Pulmonary artery endothelial cell (primary cell): Measurements from ENCODE around the gene CFLAR. TPM values are rescaled to one million over a fixed set of nuclear protein-coding genes. Genes with fewer than 3 reads are reported as not detected.
"Not testable (repeated sequence)": the region's sequence is repeated elsewhere in the genome, so short reads cannot be mapped to it uniquely, and the experiment has no call there.

Experiments used
- DNase-seq: peaks from one replicate; pipeline ENCODE4 v3.0.0-alpha.2; 2011; ENCODE audit warnings: low read depth, low spot score
- total RNA-seq: library from RNA; depleted of rRNA; stranded (reverse); fragments of >200 nt; gene quantifications from 2 replicates; pipeline ENCODE4 v1.2.3, GENCODE V29; 2014

CFLAR gene
- total RNA-seq, 1 donor from 2014 or later: 228 TPM

DNA sequence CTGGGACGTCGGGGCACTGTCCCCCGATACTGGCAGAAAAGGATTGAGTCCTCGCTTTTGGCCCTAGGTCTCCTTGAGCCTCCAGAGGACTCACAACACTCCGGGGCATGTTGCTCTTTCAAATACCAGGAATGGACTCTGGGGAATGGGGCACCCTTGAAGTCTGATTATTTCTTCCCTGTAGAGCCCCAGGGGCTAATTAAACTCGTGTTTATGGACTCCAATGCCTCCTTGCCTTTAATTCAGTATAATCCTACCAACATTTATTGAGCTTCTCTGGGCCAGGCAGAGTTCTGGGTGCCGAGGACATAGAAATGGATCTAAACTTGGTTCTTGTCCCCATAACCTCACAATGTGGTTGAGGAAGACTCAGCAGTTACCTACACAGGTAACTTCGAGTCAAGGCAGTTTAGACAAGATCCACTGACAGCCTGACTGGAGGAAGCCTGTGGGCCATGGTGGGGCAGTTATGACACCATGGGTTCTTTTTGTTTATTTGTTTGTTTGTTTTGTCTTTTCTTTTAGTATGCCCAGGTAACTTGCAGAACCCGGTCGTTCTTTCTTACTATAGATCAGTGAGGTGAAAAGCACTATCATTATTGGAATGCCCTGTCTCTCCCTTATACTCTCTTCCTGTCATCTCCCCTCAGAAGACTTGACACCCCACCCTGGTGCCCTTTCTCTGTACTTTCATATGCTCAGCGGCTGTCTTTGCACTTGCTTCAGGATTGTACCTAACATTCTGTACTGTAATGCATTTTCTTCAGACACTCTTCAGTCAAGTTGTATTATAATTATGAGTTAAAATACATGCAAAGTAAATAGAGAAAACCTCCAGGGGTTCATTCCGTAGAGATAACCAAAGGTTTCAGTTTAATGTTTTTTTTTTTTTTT lies 3.2 kb downstream of the CFLAR start:
- DNase-seq: no peak

DNA sequence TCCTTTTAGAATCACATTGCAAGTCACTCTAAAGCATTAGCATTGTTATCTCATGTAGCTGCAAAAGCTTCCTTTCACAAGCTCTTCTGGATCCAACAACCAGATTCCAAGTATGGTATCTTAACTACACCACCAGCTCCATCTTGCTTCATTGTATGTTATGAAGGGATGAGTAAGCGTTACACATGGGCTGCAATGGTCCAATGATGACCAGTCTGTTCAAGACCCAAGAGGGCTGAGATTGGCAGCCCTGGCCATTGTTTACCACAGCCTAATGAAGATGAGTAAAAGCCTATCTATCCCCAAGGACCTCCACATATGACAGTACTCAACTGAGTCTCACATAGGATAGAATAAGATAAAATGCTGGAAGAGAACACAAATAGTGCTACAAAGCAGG lies 6.3 kb downstream of the CFLAR start:
- DNase-seq: no peak

DNA sequence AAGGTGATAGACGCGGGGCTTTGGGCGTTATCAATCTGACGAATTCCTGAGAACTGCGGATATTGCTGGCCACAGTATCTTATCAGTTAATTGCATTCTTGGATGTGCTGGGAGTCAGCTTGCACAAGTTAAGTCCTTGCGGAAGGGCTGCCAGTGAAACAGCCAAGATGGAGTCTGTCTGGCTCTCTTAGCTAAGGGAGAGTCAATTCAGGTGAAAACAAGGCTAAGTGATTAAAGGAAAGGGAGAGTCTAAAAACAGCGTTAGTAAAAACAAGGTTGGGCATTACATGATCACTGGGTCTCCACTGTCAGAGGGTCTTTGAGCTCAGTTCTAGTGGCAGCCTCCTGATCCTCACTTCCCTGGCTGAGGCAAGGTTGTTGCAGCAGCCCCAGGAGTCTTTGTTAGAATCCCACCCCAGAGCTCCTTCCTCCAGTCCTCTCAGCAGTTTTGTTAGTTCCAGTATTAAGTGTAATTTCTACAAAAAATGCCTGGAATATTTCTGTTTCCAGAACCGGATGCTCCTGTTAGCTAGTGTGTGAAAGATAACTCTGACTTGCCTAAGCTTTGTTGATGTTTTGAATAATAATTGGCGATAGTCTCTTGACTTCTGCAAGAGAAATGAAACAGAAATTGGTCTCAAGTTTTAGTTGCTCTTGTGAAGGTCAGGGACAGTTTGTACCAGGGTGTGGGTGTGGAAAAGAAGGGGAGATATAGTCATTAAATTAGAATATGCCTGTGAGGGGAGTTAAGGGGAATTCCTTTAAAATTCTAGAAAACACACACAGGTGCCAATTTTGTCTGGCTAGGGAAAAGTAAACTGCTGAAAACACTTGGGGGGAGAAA lies 10.6 kb downstream of the CFLAR start:
- no peak for DNase-seq

DNA sequence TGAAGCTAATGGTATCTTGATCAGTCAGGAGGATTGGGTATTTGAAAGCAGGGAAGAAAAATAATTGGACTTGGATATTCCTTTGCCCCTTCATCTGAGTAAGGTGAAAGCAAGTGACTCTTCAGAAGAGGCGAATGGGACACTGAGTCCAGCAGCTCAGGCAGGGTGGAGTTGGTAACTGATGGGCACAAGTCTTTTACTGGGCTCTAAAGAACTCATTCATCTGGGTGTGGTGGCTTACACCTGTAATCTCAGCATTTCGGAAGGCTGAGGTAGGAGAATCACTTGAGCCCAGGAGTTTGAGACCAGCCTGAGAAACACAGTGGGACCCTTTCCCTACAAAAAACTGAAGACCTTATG lies 11.2 kb downstream of the CFLAR start:
- DNase-seq: no peak

DNA sequence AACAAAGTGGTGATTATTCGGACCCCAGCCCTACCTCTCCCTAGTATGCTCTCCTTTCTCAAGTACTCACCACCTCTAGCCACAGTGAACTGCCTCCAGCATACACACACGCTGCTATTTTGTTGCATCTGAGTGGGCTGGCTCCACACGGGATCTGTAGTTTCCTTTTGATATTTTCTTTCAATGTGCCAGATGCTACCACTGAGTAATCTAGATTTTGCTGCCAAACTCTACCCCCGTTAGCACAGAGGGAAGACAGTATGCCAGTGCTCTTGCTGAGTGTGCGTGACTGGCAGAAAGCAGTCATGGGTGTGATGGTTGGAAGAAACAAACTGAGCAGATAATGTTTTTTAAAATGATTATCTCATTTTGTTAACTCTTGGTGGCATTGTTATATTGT lies 11.6 kb downstream of the CFLAR start:
- peak; percentile 84 for DNase-seq

DNA sequence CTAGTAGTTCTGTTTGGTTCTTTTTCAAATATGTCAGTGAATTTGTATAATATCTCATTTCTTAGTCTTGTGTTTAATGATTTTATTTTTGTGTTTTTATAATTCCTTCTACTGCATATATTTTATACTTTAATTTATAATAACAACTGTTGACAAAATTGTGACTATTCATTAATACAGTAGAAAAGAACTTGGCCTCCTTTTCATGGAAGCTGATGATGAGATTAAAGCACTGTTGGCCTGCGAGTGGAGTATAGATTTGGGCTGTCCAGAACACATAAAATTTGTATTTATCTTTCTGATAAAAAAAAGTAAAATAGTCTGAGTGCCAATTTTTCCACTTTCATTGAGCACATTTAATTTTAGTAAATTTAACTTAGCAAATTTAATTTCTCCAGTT lies 12.1 kb downstream of the CFLAR start:
- no peak for DNase-seq

DNA sequence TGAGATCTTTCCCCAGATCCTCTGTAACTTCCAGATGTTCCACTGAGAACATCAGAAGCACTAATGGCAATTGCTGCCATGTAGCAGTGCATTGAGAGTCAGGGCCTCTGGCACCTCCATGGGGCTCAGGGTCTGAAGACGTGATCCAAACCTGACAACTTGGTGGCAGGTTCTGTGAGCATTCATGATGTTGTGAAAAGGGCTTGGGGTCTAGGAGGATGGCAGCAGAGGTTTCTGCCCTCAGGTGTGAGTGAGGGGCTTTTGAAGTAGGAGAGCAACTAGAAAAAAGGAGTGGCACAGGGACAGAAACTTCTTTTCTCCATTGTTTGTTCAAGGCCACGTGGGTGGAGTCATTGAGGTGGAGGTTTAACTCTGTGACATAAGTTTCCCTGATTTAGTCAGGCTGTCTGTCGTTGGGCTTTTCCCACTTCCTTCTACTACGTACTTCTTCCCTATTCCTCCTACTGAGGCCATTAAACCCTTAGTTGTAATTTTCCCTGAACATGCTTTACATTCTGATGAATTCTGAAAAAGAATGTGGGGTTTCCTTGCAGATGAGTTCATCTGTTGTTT lies 13.1 kb downstream of the CFLAR start:
- no peak for DNase-seq

DNA sequence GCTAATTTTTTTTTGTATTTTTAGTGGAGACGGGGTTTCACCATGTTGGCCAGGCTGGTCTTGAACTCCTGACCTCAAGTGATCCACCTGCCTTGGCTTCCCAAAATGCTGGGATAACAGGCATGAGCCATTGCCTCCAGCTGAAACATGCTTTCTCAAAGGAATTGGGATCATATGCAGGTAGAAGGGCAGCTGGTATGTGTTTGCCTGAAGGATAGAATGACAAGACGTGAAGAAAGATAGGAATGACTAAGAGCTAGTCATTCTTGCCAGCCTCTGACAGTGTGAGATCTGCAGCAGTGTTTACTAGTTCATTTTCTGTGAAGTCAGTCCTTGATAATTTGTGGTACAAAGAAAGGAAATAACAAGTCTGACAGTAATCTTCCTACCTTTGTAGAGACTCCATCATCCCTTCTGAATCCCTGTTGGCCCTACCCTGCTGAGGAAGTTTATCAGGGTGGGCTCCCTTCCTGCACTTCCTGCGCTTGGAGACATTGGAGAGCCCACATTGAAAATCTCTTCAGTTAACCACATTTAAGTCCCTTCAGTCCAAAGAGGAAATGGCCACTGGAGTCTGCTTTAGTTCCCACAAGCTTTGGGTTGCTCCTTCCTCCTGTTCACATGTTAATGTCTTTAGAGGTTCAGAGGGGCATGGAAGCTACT lies 14.7 kb downstream of the CFLAR start:
- peak; percentile 94 for DNase-seq

DNA sequence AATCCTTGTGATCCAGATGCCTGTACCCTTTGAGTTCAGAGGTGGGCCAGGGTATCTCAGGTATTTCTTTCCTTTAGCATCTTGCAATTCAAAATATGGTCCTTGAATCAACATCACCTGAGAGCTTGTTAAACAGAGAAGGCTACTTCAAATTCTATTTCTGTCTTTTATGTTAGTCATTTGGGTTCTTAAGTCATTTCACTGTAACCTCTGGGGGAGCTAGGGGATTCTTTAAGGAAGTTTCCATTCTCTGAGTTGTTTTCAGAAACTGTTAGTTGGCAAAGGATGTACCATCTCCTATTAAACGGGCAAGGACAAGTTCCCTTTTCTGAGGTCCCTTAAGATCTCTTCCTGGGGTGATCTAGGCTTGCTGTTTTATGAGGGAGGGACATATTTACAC lies 16.6 kb downstream of the CFLAR start:
- DNase-seq: no peak

DNA sequence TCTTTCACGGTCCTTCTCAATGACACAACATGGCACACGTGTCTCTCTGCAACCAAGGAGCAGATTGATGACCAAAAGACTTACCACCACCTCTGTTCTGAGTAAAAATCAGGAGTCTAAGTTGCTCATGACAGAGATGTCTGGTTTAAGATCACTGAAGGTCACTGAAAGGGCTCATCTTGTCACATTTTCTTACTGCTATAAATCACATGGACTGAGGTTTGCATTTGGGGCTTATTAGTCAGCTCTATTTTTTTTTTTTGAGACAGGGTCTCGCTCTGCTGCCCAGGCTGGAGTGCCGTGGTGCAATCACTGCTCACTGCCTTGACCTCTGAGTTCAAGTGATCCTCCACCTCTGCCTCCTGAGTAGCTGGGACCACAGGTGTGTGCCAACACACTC lies 19.4 kb downstream of the CFLAR start:
- DNase-seq: no peak

DNA sequence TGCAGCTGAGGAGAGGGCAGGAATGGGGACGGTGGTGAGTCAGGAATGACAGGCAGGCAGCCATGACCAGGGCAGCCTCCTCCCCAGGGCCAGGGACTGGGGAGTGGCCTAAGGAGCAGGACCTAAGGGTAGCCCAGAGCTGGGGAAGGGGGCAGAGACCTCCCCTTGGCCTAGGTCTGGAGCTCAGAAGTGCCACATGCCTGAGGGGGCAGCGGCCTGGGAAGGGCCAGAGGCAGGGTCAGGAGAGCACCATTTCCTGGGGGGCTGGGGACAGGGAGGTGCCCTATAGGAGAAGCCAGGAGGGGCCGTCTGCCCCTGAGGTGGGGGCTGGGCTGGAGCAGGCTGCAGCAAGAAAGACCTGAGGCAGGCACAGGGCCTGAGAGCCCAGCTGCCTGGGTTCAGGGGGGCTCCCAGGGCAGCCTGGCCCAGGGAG lies 20.9 kb downstream of the CFLAR start:
- DNase-seq: no peak

DNA sequence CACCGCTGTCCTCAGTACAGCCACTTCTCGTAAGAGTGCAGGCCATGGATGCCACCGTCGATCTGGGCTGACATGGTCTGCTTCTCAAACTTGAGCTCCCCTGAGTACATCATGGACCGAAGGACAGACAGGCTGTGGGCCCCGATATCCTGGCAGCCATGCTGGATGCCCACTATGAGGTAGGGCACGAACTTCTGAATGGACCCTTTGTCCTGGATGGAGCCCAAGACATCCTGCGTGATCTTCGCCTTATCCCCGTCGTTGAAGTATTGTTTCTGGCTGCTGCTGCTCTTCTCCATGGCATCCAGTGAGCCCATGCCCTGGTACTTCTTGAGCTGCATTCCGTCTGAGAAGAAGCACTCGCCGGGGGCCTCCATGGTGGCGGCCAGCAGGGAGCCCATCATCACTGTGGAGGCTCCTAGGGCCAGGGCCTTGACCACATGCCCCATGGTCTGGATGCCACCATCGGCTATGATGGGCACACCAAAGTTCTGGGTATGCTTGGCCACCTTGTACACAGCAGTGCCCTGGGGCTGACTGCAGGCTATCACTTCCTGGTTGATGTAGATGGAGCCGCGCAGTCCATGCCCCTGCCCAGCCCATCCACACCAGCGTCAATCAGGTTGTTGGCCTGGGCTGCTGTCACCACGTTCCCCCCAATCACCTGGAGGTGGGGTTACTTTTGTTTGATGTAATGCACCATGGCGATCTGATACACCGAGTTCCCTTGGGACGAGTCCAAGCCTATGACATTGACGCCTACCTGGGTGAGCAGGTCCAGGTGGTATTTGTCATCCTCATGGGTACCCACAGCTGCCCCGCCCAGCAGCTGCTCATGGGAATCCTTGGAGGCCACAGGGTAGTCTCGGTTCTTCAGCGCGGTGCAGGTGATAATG lies 21.8 kb downstream of the CFLAR start:
- no peak for DNase-seq

DNA sequence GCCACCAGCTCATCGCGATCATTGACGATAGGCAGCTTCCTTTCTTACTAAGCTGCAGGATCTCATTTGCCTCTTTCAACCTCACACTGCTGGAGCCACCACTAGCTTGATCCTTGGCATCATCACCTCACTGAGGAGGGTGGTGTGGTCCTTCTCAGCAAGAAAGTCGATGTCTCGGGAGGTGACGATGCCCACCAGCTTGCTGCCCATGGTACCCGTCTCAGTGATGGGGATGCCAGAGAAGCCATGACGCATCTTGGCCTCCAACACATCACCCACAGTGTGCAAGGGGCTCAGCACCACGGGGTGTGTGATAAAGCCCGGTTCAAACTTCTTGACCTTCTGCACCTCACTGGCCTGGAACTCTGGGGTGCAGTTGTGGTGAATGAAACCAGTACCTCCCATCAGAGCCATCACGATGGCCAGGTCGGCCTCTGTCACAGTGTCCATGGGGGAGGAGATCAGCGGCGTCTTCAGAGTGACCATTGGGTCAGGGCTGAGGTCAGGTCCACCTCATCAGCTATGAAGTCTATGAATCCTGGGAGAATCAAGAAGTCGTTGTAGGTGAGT lies 22.5 kb downstream of the CFLAR start:
- no peak for DNase-seq

DNA sequence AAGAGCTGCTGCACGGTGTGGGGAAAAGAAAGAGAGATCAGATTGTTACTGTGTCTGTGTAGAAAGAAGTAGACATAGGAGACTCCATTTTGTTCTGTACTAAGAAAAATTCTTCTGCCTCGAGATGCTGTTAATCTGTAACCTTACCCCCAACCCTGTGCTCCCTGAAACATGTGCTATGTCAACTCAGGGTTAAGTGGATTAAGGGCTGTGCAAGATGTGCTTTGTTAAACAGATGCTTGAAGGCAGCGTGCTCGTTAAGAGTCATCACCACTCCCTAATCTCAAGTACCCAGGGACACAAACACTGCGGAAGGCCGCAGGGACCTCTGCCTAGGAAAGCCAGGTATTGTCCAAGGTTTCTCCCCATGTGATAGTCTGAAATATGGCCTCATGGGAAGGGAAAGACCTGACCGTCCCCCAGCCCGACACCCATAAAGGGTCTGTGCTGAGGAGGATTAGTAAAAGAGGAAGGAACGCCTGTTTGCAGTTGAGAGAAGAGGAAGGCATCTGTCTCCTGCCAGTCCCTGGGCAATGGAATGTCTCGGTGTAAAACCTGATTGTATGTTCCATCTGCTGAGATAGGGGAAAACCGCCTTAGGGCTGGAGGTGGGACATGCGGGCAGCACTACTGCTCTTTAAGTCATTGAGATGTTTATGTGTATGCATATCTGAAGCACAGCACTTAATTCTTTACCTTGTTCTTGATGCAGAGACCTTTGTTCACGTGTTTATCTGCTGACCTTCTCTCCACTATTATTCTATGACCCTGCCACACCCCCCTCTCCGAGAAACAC lies 23.2 kb downstream of the CFLAR start:
- not testable (repeated sequence) for DNase-seq

DNA sequence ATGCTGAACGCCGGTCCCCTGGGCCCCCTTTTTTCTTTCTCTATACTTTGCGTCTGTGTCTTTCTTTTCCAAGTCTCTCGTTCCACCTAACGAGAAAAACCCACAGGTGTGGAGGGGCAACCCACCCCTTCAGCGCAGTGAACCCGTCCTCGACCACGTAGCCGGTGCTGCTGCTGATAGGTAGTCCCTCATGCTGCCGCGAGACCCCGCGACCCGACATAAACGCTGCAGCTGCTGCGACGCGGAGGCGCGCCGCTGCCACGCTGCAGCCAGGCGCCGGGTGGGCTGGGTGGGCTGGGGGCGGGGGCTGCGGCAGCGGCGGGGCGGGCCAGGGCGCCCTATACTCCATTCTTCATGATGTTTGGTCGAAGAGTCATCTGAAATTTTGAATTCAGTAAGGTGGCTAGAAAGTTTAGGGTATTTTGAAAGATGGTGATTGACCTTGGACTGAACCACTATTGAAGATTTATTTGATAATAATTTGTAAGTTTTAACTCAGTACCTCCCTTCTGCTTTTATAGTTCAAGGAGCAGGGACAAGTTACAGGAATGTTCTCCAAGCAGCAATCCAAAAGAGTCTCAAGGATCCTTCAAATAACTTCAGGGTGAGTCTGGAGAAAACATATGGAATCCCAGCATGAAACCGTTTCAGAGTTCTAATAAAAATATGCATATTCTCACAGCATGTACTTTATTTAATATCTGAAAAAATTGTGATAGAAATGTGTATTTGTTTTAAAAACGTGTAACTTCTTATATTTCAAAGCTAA lies 24.1 kb downstream of the CFLAR start:
- no peak for DNase-seq

DNA sequence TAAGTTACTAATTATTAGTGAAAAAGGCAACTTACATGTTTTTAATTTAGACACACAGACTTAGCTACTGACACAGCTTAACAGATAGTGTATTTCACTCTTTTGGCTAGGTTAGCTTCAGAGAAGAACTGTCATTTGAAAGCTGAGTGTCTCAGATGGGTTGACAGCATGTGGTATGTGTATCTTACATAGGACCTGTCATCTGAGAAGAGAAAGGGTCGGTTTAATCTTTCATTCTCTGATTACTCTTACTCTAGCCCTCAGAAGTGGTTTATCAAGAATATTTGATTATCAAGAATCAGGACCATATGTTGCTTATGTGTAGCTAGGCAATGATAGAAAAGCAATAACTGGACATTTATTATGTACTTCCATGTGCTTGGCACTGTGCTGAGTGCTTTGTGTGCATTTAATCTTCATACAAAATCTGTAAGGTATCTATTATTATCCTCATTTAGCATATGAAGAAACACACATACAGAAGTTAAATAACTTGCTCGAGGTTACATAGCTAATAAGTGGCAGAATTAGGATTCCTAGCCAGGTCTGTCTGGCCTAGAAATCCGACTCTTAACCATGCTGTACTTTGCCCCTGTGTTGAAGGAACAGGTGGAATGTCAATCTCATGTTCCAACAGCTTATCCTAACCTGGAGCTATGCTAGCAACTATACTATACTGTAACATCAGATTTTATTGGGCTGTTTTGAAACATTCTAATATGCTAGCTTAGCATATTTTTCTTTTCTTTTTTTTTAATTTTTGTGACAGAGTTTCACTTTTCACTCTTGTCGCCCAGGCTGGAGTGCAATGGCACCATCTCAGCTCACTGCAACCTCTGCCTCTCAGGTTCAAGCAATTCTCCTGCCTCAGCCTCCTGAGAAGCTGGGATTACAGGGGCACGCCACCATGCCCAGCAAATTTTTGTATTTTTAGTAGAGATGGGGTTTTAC lies 28.4 kb downstream of the CFLAR start:
- no peak for DNase-seq

DNA sequence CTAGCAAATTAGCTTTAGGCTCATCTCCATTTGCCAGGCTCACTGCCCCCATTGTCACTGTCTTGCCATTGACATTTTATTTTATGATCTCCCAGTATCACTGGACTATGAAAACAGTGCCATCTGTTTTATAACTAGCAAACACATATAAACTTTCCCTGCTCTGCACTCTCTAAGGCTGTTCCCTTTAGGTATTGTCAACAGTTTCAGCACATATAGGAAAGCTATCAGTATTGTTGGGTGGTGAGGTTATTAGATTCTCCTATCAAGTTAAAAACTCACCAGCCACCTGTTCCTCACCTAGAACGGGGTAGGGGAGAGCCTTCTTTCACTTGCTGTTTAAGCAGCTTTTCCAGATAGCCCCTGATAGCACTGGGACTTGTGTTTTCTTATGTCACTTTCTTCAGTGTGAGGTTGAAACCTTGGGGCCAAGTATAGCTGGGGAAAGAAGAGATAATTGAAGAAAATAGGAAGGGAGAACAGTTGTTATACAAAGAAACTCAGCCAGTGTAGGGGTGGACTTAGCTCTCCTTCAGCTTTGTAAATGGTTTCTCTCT lies 32.5 kb downstream of the CFLAR start:
- DNase-seq: no peak
